Measurements from ENCODE around the gene TREML2. TPM values are rescaled to one million over a fixed set of nuclear protein-coding genes. Genes with fewer than 3 reads are reported as not detected.
"Not testable (repeated sequence)": the region's sequence is repeated elsewhere in the genome, so short reads cannot be mapped to it uniquely, and the experiment has no call there.

The TREML2 gene, protein sequence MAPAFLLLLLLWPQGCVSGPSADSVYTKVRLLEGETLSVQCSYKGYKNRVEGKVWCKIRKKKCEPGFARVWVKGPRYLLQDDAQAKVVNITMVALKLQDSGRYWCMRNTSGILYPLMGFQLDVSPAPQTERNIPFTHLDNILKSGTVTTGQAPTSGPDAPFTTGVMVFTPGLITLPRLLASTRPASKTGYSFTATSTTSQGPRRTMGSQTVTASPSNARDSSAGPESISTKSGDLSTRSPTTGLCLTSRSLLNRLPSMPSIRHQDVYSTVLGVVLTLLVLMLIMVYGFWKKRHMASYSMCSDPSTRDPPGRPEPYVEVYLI
- total RNA-seq, result under 1 TPM in 1 of 2 donors, not detected in 1; 0.17 TPM

DNA sequence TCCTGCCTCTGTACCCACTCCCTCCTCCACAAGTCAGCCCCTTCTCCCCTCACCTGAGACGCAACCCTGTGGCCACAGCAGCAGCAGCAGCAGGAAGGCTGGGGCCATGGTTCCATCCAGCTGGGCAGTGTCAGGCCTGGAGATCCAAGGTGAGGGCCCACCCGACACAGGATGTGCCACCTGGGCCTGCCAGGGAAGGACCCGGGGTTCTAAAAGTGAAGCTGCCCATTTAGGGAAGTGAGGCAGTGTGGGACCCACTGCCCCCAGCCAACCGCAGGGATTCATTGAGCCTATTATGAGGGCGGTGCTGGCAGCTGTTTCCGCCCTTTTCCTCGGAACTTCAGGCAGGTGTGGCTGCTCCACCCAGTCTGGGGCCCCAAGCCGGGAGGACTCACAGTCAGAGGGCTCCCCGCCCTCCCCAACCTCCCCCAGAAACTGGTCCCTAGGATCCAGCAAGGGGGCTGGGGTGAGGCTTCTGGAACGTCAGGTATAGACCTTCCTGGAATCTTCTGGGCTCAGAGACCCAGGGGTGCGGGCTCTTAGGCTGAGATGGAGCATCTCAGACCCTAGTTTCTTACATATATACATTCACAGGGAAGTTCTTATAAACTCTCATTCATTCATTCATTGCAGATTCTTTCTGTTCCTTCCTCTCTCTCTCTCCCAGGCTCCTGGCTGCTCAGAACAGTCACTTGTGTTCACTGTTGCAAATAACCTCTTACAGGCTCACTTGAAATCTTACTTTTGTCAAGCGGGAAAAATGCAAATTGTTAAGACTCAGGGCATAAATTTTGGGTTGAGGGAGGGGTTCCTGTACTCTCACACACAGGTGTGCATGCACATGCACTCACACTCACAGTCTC is at the start of gene TREML2:
TSS of gene TREML2 (minus strand) at position 249 of the 863 bp plus-strand sequence. CDS start at position 108, 141 bp downstream.
- H3K4me3 ChIP-seq, result no peak within 1 kb of the TSS
- H3K27ac ChIP-seq, result no peak within 1 kb of the TSS
- no peaks in the 10 kb centered on the region for H3K36me3 ChIP-seq
- no peaks in the 10 kb centered on the region for H3K9me3 ChIP-seq
- intact Hi-C loops (cut with DNase I), result no loop called here
- H3K27me3 ChIP-seq (replicated peaks; ENCODE audit: insufficient read depth), result no peaks in the 10 kb centered on the region
- TF ChIP-seq POLR2A (IDR thresholded peaks at IDR 0.05) (no peak), POLR2AphosphoS5 (IDR thresholded peaks at IDR 0.05) (no peak)
- TF ChIP-seq, protein P1, sequence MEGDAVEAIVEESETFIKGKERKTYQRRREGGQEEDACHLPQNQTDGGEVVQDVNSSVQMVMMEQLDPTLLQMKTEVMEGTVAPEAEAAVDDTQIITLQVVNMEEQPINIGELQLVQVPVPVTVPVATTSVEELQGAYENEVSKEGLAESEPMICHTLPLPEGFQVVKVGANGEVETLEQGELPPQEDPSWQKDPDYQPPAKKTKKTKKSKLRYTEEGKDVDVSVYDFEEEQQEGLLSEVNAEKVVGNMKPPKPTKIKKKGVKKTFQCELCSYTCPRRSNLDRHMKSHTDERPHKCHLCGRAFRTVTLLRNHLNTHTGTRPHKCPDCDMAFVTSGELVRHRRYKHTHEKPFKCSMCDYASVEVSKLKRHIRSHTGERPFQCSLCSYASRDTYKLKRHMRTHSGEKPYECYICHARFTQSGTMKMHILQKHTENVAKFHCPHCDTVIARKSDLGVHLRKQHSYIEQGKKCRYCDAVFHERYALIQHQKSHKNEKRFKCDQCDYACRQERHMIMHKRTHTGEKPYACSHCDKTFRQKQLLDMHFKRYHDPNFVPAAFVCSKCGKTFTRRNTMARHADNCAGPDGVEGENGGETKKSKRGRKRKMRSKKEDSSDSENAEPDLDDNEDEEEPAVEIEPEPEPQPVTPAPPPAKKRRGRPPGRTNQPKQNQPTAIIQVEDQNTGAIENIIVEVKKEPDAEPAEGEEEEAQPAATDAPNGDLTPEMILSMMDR (IDR thresholded peaks at IDR 0.05), result no peak
- H3K4me1 ChIP-seq (replicated peaks), result no peaks in the 10 kb centered on the region
- WGBS, result 72% methylated on average over 10 of the region's 12 CpGs
- DNase-seq (ENCODE audit: low spot score), result no peak

DNA sequence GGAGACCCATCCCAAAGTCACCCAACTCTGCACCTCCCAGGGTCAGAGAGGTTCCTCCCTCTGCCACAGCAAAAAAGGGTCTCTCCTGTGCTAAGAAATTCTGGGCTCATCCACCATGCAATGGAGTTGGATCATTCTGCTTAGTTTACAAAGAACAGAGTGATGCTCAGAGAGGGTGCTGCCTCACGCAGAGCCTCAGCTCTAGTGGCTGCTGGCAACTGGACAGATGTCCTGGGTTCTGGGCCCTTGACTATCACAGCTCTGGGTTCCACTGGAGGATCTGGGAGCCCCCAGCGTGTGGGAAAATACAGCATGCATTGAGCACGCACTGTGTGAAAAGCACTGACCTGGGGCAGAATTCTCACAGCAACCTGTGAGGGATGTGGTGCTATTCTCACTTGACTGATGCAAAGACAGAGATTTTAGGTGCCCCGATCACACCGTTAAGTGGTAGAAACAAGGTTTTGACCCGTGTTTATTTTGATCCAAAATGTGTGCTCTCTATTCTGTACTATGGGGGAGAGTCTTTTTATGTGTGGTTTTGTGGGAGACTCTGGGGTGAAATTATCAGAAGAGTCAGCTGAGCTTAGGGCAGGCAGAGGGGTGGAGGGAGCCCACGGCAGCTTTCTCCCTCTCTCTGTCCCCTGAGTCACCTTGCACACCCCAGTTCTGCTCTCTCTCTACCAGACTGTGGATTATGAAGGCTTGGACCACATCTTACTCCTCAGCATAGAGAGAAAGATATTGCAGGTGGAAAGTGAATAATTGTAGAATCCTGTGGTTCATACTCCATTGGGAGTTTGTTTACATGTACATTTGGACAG is 47.1 kb upstream of the TREML2 start:
- H3K27me3 ChIP-seq (replicated peaks; ENCODE audit: insufficient read depth), result no peaks in the 10 kb centered on the region
- no peak overlapping the region for H3K27ac ChIP-seq
- WGBS, result 75% methylated on average over 7 of the region's 7 CpGs
- no peaks in the 10 kb centered on the region for H3K9me3 ChIP-seq
- DNase-seq (ENCODE audit: low spot score), result no peak
- TF ChIP-seq POLR2AphosphoS5 (IDR thresholded peaks at IDR 0.05) (no peak), POLR2A (IDR thresholded peaks at IDR 0.05) (no peak)
- TF ChIP-seq, protein P1 (IDR thresholded peaks at IDR 0.05), result no peak
- H3K36me3 ChIP-seq, result no peaks in the 10 kb centered on the region
- intact Hi-C loops (cut with DNase I), result no loop called here
- no peaks in the 10 kb centered on the region for H3K4me1 ChIP-seq (replicated peaks)
- no peak overlapping the region for H3K4me3 ChIP-seq

DNA sequence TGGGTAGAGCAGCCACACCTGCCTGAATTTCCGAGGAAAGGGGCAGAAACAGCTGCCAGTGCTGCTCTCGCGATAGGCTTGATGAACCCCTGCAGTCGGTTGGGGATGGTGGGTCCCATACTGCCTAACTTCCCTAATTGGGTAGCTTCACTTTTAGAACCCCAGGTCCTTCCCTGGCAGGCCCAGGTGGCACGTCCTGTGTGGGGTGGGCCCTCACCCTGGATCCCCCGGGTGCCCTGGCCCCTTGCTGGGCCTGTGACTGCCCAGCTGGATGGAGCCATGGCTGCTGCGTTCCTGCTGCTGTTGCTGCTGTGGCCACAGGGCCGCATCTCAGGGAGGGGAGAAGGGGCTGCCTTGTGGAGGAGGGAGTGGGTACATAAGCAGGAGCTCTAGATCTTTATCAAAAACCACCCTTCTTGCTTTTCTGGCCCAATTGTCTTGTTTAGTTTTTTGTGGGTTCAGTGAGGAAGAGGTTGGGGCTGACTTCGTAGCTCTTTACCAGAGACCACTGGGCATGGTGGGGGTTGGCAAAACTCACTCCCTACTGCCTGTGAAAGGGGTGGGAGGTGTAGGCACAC is 46.4 kb upstream of the TREML2 start:
- Histone ChIP-seq H3K4me3 (no peak overlapping the region), H3K4me1 (replicated peaks) (no peaks in the 10 kb centered on the region), H3K27me3 (replicated peaks; ENCODE audit: insufficient read depth) (no peaks in the 10 kb centered on the region), H3K27ac (no peak overlapping the region), H3K36me3 (no peaks in the 10 kb centered on the region), H3K9me3 (no peaks in the 10 kb centered on the region)
- TF ChIP-seq, protein P1 (IDR thresholded peaks at IDR 0.05), result no peak
- TF ChIP-seq POLR2A (IDR thresholded peaks at IDR 0.05) (no peak), POLR2AphosphoS5 (IDR thresholded peaks at IDR 0.05) (no peak)
- 79% methylated on average over 9 of the region's 9 CpGs for WGBS
- no peak for DNase-seq (ENCODE audit: low spot score)
- intact Hi-C loops (cut with DNase I), result no loop called here

DNA sequence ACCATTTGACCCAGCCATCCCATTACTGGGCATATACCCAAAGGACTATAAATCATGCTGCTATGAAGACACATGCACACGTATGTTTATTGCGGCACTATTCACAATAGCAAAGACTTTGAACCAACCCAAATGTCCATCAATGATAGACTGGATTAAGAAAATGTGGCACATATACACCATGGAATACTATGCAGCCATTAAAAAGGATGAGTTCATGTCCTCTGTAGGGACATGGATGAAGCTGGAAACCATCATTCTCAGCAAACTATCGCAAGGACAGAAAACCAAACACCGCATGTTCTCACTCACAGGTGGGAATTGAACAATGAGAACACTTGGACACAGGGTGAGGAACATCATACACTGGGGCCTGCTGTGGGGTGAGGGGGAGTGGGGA is 45.6 kb upstream of the TREML2 start:
- H3K36me3 ChIP-seq; H3K9me3 ChIP-seq; H3K27me3 ChIP-seq (replicated peaks; ENCODE audit: insufficient read depth); DNase-seq (ENCODE audit: low spot score); H3K27ac ChIP-seq; H3K4me1 ChIP-seq (replicated peaks); intact Hi-C loops (cut with DNase I); H3K4me3 ChIP-seq: not testable (repeated sequence)
- 77% methylated on average over 4 of the region's 4 CpGs for WGBS
